NB4 (cell line): Measurements from ENCODE around the gene LSAMP.

ENCODE experiments used
- CTCF ChIP-seq: IDR thresholded peaks from one replicate; pipeline ENCODE4 v1.5.1; 2012; ENCODE audit warnings: low read depth, low read length
- POLR2A ChIP-seq: IDR thresholded peaks from 2 replicates; pipeline ENCODE4 v1.6.1; 2011; ENCODE audit warnings: mild to moderate bottlenecking; ENCODE audit not compliant: insufficient read length; ENCODE audit errors: extremely low read depth

- TF ChIP-seq CTCF (no peak), POLR2A (no peak)
Observed at GRCh38 chr3:116145613-116146012, 299.7 kb downstream of the LSAMP start.
